ENCODE results near the gene SLC25A18. TPM values are rescaled to one million over a fixed set of nuclear protein-coding genes. Genes with fewer than 3 reads are reported as not detected.

SLC25A18 gene
- total RNA-seq, result 10 to 100 TPM; 18.8 to 67.7 TPM
- polyA plus RNA-seq, result 10 to 100 TPM; 72.0 to 84.7 TPM

GRCh38 chr22:17562906-17563870 lies at the start of gene SLC25A18:
Gene SLC25A18 (plus strand): TSS chr22:17563498. CDS start chr22:17579945, 16,447 bp downstream.
- peaks cover 6 to 27% (median 20%) of the 10 kb centered on the region in 4 donors for H3K4me1 ChIP-seq (ENCODE audit: control insufficient read depth in 4 of 4, insufficient read depth in 4 of 4, low read length in 3 of 4)
- WGBS, result 47% methylated on average over 17 of the region's 17 CpGs
- H3K36me3 ChIP-seq (ENCODE audit: control insufficient read depth in 4 of 4, insufficient read depth in 3 of 4, low read depth in 1 of 4, low read length in 3 of 4), result no peaks in the 10 kb centered on the region
- peak within 1 kb of the TSS; percentile 65 to 78 for H3K27ac ChIP-seq (ENCODE audit: low read depth in 1 of 2, low read length in 2 of 2)
- H3K4me3 ChIP-seq (ENCODE audit: low read depth in 1 of 3, low read length in 3 of 3), result no peak within 1 kb of the TSS
- peak; percentile 44 for DNase-seq (ENCODE audit: low spot score)
- no peaks in the 10 kb centered on the region for H3K27me3 ChIP-seq (ENCODE audit: control insufficient read depth in 4 of 4, insufficient read depth in 4 of 4, low read length in 3 of 4)
- H3K9ac ChIP-seq (ENCODE audit: low read depth in 1 of 2, low read length in 2 of 2), result peak within 1 kb of the TSS in 1 of 2 donors; percentile 16
- TF ChIP-seq JUND (IDR thresholded peaks at IDR 0.05) (peak; percentile 67 to 79), RAD21 (IDR thresholded peaks at IDR 0.05) (peak in 1 of 2 donors; percentile 36), ATF3 (IDR thresholded peaks at IDR 0.05) (peak; percentile 63), HNF4G (IDR thresholded peaks at IDR 0.05) (peak; percentile 37), ZBTB33 (IDR thresholded peaks at IDR 0.05) (peak; percentile 77), SP1 (IDR thresholded peaks at IDR 0.05) (peak; percentile 92), HNF4A (conservative IDR thresholded peaks at IDR 0.05) (peak; percentile 75 to 87), NR2F2 (IDR thresholded peaks at IDR 0.05) (peak; percentile 89), RXRA (IDR thresholded peaks at IDR 0.05) (peak; percentile 98 to 99), EGR1 (IDR thresholded peaks at IDR 0.05; ENCODE audit: low read depth in 2 of 2) (peak in 1 of 2 donors; percentile 86), FOXA2 (IDR thresholded peaks at IDR 0.05) (peak; percentile 58), GABPA (IDR thresholded peaks at IDR 0.05 in 1 of 2, conservative IDR thresholded peaks at IDR 0.05 in 1 of 2) (no peak), YY1 (IDR thresholded peaks at IDR 0.05) (peak; percentile 95), FOXA1 (IDR thresholded peaks at IDR 0.05) (peak; percentile 71), TAF1 (conservative IDR thresholded peaks at IDR 0.05) (peak; percentile 82)
- TF ChIP-seq, protein P1, sequence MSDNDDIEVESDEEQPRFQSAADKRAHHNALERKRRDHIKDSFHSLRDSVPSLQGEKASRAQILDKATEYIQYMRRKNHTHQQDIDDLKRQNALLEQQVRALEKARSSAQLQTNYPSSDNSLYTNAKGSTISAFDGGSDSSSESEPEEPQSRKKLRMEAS (IDR thresholded peaks at IDR 0.05), result peak; percentile 85
- TF ChIP-seq, protein P2, sequence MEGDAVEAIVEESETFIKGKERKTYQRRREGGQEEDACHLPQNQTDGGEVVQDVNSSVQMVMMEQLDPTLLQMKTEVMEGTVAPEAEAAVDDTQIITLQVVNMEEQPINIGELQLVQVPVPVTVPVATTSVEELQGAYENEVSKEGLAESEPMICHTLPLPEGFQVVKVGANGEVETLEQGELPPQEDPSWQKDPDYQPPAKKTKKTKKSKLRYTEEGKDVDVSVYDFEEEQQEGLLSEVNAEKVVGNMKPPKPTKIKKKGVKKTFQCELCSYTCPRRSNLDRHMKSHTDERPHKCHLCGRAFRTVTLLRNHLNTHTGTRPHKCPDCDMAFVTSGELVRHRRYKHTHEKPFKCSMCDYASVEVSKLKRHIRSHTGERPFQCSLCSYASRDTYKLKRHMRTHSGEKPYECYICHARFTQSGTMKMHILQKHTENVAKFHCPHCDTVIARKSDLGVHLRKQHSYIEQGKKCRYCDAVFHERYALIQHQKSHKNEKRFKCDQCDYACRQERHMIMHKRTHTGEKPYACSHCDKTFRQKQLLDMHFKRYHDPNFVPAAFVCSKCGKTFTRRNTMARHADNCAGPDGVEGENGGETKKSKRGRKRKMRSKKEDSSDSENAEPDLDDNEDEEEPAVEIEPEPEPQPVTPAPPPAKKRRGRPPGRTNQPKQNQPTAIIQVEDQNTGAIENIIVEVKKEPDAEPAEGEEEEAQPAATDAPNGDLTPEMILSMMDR (IDR thresholded peaks at IDR 0.05; ENCODE audit: low read depth, low read length, missing input control), result peak; percentile 20
- TF ChIP-seq, protein P3, sequence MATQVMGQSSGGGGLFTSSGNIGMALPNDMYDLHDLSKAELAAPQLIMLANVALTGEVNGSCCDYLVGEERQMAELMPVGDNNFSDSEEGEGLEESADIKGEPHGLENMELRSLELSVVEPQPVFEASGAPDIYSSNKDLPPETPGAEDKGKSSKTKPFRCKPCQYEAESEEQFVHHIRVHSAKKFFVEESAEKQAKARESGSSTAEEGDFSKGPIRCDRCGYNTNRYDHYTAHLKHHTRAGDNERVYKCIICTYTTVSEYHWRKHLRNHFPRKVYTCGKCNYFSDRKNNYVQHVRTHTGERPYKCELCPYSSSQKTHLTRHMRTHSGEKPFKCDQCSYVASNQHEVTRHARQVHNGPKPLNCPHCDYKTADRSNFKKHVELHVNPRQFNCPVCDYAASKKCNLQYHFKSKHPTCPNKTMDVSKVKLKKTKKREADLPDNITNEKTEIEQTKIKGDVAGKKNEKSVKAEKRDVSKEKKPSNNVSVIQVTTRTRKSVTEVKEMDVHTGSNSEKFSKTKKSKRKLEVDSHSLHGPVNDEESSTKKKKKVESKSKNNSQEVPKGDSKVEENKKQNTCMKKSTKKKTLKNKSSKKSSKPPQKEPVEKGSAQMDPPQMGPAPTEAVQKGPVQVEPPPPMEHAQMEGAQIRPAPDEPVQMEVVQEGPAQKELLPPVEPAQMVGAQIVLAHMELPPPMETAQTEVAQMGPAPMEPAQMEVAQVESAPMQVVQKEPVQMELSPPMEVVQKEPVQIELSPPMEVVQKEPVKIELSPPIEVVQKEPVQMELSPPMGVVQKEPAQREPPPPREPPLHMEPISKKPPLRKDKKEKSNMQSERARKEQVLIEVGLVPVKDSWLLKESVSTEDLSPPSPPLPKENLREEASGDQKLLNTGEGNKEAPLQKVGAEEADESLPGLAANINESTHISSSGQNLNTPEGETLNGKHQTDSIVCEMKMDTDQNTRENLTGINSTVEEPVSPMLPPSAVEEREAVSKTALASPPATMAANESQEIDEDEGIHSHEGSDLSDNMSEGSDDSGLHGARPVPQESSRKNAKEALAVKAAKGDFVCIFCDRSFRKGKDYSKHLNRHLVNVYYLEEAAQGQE (IDR thresholded peaks at IDR 0.05), result peak; percentile 65
- no peaks in the 10 kb centered on the region for H3K9me3 ChIP-seq (ENCODE audit: control insufficient read depth in 4 of 4, low read length in 3 of 4)
